Naive B cell (primary cell): ENCODE measurements around the gene CHD6. TPM values are rescaled to one million over a fixed set of nuclear protein-coding genes. Genes with fewer than 3 reads are reported as not detected.

Experiments used
- ATAC-seq, 2 donors: fragments of 150-1000 bp; cut with Tn5 transposase; 2 replicates each; pipeline ENCODE4 v1.10.0; 2021; ENCODE audit warnings: low read depth in 2 of 2, mild to moderate bottlenecking in 2 of 2, moderate library complexity in 2 of 2
- DNase-seq: peaks from one replicate; pipeline ENCODE4 v3.0.0; 2022
- H3K27ac Mint-ChIP-seq, 6 donors: one replicate each; pipeline ENCODE4 v1.8.0; 2020 to 2022; ENCODE audit warnings: mild to moderate bottlenecking in 6 of 6, mixed read lengths in 6 of 6, moderate library complexity in 5 of 6, inconsistent platforms in 2 of 6
- H3K27me3 Mint-ChIP-seq, 3 donors: one replicate each; pipeline ENCODE4 v1.8.0; 2021 to 2022; ENCODE audit warnings: mixed read lengths in 3 of 3, mild to moderate bottlenecking in 1 of 3
- H3K36me3 Mint-ChIP-seq, 2 donors: one replicate each; pipeline ENCODE4 v1.8.0; 2020 to 2022; ENCODE audit warnings: mixed read lengths in 2 of 2, inconsistent platforms in 1 of 2, mild to moderate bottlenecking in 1 of 2
- H3K4me1 Mint-ChIP-seq, 3 donors: one replicate each; pipeline ENCODE4 v1.8.0; 2020 to 2022; ENCODE audit warnings: mixed read lengths in 3 of 3, inconsistent platforms in 1 of 3, mild to moderate bottlenecking in 1 of 3, moderate library complexity in 1 of 3
- H3K4me3 Mint-ChIP-seq, 8 donors: one replicate each; pipeline ENCODE4 v1.8.0; 2020 to 2022; ENCODE audit warnings: mild to moderate bottlenecking in 8 of 8, mixed read lengths in 8 of 8, moderate library complexity in 8 of 8, inconsistent platforms in 2 of 8
- H3K9me3 Mint-ChIP-seq, 7 donors: one replicate each; pipeline ENCODE4 v1.8.0; 2020 to 2022; ENCODE audit warnings: mixed read lengths in 7 of 7, mild to moderate bottlenecking in 5 of 7, inconsistent platforms in 2 of 7, moderate library complexity in 1 of 7
- polyA plus RNA-seq, 6 donors: library from polyadenylated mRNA; unstranded; fragments of 300-500 nt; fragmentation: Illumina TruSeq; gene quantifications; one replicate each; pipeline ENCODE4 v1.2.3, GENCODE V29; 2021; ENCODE audit warnings: low read depth in 6 of 6

The CHD6 gene
- polyA plus RNA-seq, 6 donors from 2014 or later = 30.5 to 82.8 (median 51.9) TPM

- no peak overlapping the region for H3K4me3 Mint-ChIP-seq
- ATAC-seq = no peak
- no peaks in the 10 kb centered on the region for H3K4me1 Mint-ChIP-seq
- no peak for DNase-seq
- H3K36me3 Mint-ChIP-seq = no peaks in the 10 kb centered on the region
- H3K27ac Mint-ChIP-seq = no peak overlapping the region
- H3K9me3 Mint-ChIP-seq = peaks cover 0 to 5% (median 0%) of the 10 kb centered on the region in 7 donors
- peaks cover 0 to 20% (median 0%) of the 10 kb centered on the region in 3 donors for H3K27me3 Mint-ChIP-seq
These were observed 226.6 kb downstream of the CHD6 start for GRCh38 chr20:41391587-41392001.

- Mint-ChIP-seq H3K4me1 (no peaks in the 10 kb centered on the region), H3K27me3 (peaks cover 0 to 20% (median 5%) of the 10 kb centered on the region in 3 donors), H3K9me3 (peaks cover 0 to 5% (median 0%) of the 10 kb centered on the region in 7 donors), H3K36me3 (no peaks in the 10 kb centered on the region), H3K4me3 (no peak overlapping the region), H3K27ac (no peak overlapping the region)
- ATAC-seq = no peak
- DNase-seq = no peak
These were observed 227.3 kb downstream of the CHD6 start for GRCh38 chr20:41390889-41391288.

- ATAC-seq (no peak), DNase-seq (no peak)
- peaks cover 14 to 28% (median 15%) of the 10 kb centered on the region in 3 donors for H3K27me3 Mint-ChIP-seq
- H3K4me1 Mint-ChIP-seq = no peaks in the 10 kb centered on the region
- H3K36me3 Mint-ChIP-seq = no peaks in the 10 kb centered on the region
- H3K4me3 Mint-ChIP-seq = no peak overlapping the region
- peaks cover 0 to 12% (median 5%) of the 10 kb centered on the region in 7 donors for H3K9me3 Mint-ChIP-seq
- H3K27ac Mint-ChIP-seq = peak overlapping the region in 2 of 6 donors; percentile 38 to 48
These were observed 230.7 kb downstream of the CHD6 start for GRCh38 chr20:41387444-41387851.

- no peaks in the 10 kb centered on the region for H3K36me3 Mint-ChIP-seq
- no peak for ATAC-seq
- DNase-seq = no peak
- no peak overlapping the region for H3K4me3 Mint-ChIP-seq
- no peaks in the 10 kb centered on the region for H3K4me1 Mint-ChIP-seq
- H3K27ac Mint-ChIP-seq = peak overlapping the region in 1 of 6 donors; percentile 7
- H3K27me3 Mint-ChIP-seq = peaks cover 14 to 28% (median 15%) of the 10 kb centered on the region in 3 donors
- peaks cover 0 to 12% (median 6%) of the 10 kb centered on the region in 7 donors for H3K9me3 Mint-ChIP-seq
These were observed 231.4 kb downstream of the CHD6 start for GRCh38 chr20:41386502-41387427.

GRCh38 chr20:41382791-41383305, 235.3 kb downstream of the CHD6 start:
- Mint-ChIP-seq H3K36me3 (no peaks in the 10 kb centered on the region), H3K4me3 (no peak overlapping the region), H3K27ac (no peak overlapping the region), H3K4me1 (no peaks in the 10 kb centered on the region), H3K27me3 (peaks cover 27 to 29% (median 28%) of the 10 kb centered on the region in 3 donors), H3K9me3 (peaks cover 0 to 12% (median 4%) of the 10 kb centered on the region in 7 donors)
- no peak for DNase-seq
- ATAC-seq = no peak

- H3K4me1 Mint-ChIP-seq = no peaks in the 10 kb centered on the region
- no peak overlapping the region for H3K27ac Mint-ChIP-seq
- H3K4me3 Mint-ChIP-seq = peak overlapping the region in 1 of 8 donors; percentile 29
- DNase-seq (no peak), ATAC-seq (no peak)
- H3K36me3 Mint-ChIP-seq = no peaks in the 10 kb centered on the region
- H3K27me3 Mint-ChIP-seq = peaks cover 44 to 51% (median 44%) of the 10 kb centered on the region in 3 donors
- H3K9me3 Mint-ChIP-seq = peaks cover 0 to 12% (median 4%) of the 10 kb centered on the region in 7 donors
These were observed 237.5 kb downstream of the CHD6 start for GRCh38 chr20:41380551-41381193.

- peaks cover 40 to 61% (median 52%) of the 10 kb centered on the region in 3 donors for H3K27me3 Mint-ChIP-seq
- H3K9me3 Mint-ChIP-seq = peaks cover 0 to 12% (median 4%) of the 10 kb centered on the region in 7 donors
- H3K27ac Mint-ChIP-seq = peak overlapping the region in 1 of 6 donors; percentile 44
- DNase-seq = no peak
- no peak for ATAC-seq
- no peak overlapping the region for H3K4me3 Mint-ChIP-seq
- no peaks in the 10 kb centered on the region for H3K4me1 Mint-ChIP-seq
- H3K36me3 Mint-ChIP-seq = no peaks in the 10 kb centered on the region
These were observed 238.6 kb downstream of the CHD6 start for GRCh38 chr20:41379551-41379950.

- Mint-ChIP-seq H3K4me1 (no peaks in the 10 kb centered on the region), H3K36me3 (peaks cover 0 to 8% of the 10 kb centered on the region in 2 donors), H3K9me3 (peaks cover 3 to 8% (median 6%) of the 10 kb centered on the region in 7 donors), H3K27me3 (peaks cover 35 to 72% (median 63%) of the 10 kb centered on the region in 3 donors), H3K27ac (no peak overlapping the region), H3K4me3 (no peak overlapping the region)
- DNase-seq (no peak), ATAC-seq (no peak)
These were observed 240.9 kb downstream of the CHD6 start for GRCh38 chr20:41377275-41377674.

- Mint-ChIP-seq H3K36me3 (peaks cover 1 to 8% of the 10 kb centered on the region in 2 donors), H3K27me3 (peaks cover 38 to 69% (median 65%) of the 10 kb centered on the region in 3 donors)
These were observed 241.8 kb downstream of the CHD6 start for GRCh38 chr20:41376349-41376748.

GRCh38 chr20:41375846-41376245, 242.3 kb downstream of the CHD6 start:
- H3K27ac Mint-ChIP-seq = no peak overlapping the region
- H3K9me3 Mint-ChIP-seq = peaks cover 6 to 21% (median 13%) of the 10 kb centered on the region in 7 donors
- H3K4me3 Mint-ChIP-seq = no peak overlapping the region
- H3K4me1 Mint-ChIP-seq = no peaks in the 10 kb centered on the region
- H3K36me3 Mint-ChIP-seq = peaks cover 6 to 8% of the 10 kb centered on the region in 2 donors
- DNase-seq = no peak
- ATAC-seq = no peak
- peaks cover 40 to 67% (median 65%) of the 10 kb centered on the region in 3 donors for H3K27me3 Mint-ChIP-seq

More at GRCh38 chr20:41376349-41376748, 241.8 kb downstream of the CHD6 start:
- Mint-ChIP-seq H3K4me1 (no peaks in the 10 kb centered on the region), H3K4me3 (no peak overlapping the region), H3K27ac (no peak overlapping the region), H3K9me3 (peaks cover 6 to 16% (median 8%) of the 10 kb centered on the region in 7 donors)
- ATAC-seq (no peak), DNase-seq (no peak)

GRCh38 chr20:41373931-41374920, 244.0 kb downstream of the CHD6 start:
- H3K9me3 Mint-ChIP-seq = peaks cover 6 to 22% (median 15%) of the 10 kb centered on the region in 7 donors
- peak overlapping the region in 1 of 6 donors; percentile 56 for H3K27ac Mint-ChIP-seq
- no peak for DNase-seq
- no peak for ATAC-seq
- peaks cover 40 to 71% (median 69%) of the 10 kb centered on the region in 3 donors for H3K27me3 Mint-ChIP-seq
- H3K4me1 Mint-ChIP-seq = no peaks in the 10 kb centered on the region
- no peak overlapping the region for H3K4me3 Mint-ChIP-seq
- peaks cover 7 to 8% of the 10 kb centered on the region in 2 donors for H3K36me3 Mint-ChIP-seq

GRCh38 chr20:41373251-41373783, 244.9 kb downstream of the CHD6 start:
- Mint-ChIP-seq H3K36me3 (peaks cover 7 to 8% of the 10 kb centered on the region in 2 donors), H3K27me3 (peaks cover 42 to 76% (median 75%) of the 10 kb centered on the region in 3 donors), H3K27ac (peak overlapping the region in 1 of 6 donors; percentile 60)

More at GRCh38 chr20:41373251-41373783, 244.9 kb downstream of the CHD6 start:
- Mint-ChIP-seq H3K4me1 (no peaks in the 10 kb centered on the region), H3K9me3 (peaks cover 6 to 22% (median 15%) of the 10 kb centered on the region in 7 donors), H3K4me3 (no peak overlapping the region)
- DNase-seq (no peak), ATAC-seq (no peak)
